HAP-1 (cell line): Measurements from ENCODE around the gene TIMP1.
A peak's percentile ranks its signal among the peaks of the same experiment; 100 is the strongest.

Experiments
- DNase-seq, 2 experiments: peaks; one replicate each; pipeline ENCODE4 v3.0.0-alpha.2; 2016 to 2020; ENCODE audit warnings: low spot score in 2 of 2
- H3K27me3 ChIP-seq: fragments of 250-450 bp; sonication (Bioruptor Pico); 2 replicates; pipeline ENCODE4 v1.5.1; 2020; ENCODE audit warnings: low read depth, mild to moderate bottlenecking, moderate library complexity
- H3K36me3 ChIP-seq: fragments of 250-450 bp; sonication (Bioruptor Pico); replicated peaks from 2 replicates; pipeline ENCODE4 v1.5.1; 2020; ENCODE audit warnings: mild to moderate bottlenecking
- H3K4me1 ChIP-seq: fragments of 250-450 bp; sonication (Bioruptor Pico); 2 replicates; pipeline ENCODE4 v1.5.1; 2020; ENCODE audit warnings: mild to moderate bottlenecking
- H3K4me3 ChIP-seq: fragments of 250-450 bp; sonication (Bioruptor Pico); 2 replicates; pipeline ENCODE4 v1.5.1; 2020; ENCODE audit warnings: mild to moderate bottlenecking, moderate library complexity
- H3K9me3 ChIP-seq: fragments of 250-450 bp; sonication (Bioruptor Pico); 2 replicates; pipeline ENCODE4 v1.5.1; 2020; ENCODE audit warnings: mild to moderate bottlenecking, moderate library complexity
- in situ Hi-C: fragments of 300-500 bp; cut with MboI; formaldehyde crosslinking; loops from 3 replicates; pipeline ENCODE4 v1.14.3; 2020; ENCODE audit warnings: low sequenced_read_pairs, inconsistent platforms, mixed read lengths

TIMP1 gene

DNA sequence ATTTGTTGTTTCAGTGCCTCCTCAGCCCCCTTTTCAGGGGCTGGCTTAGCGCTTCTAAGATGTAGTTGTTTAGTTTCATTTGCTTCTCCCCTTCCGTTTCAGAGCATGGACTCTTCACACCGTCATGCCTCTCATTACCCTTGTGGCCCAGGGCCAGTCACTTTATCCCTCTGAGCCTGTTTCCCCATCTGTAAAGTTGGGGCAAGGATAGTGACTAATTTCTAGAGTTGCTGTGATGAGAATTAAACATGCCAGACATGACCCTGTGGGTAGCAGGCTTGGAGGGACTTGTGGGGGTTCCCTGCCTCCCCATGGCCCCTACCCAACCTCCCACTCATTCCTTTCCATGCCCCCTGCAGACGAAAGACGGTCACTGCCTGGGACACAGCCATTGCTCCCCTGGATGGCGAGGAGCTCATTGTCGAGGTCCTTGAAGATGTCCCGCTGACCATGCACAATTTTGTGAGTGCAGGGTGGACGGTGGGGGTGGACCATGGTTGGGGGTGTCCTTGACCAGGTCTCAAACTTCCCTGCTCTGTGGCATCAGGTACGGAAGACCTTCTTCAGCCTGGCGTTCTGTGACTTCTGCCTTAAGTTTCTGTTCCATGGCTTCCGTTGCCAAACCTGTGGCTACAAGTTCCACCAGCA, 17.7 kb upstream of the TIMP1 start:
- peaks cover 12% of the 10 kb centered on the region for H3K4me1 ChIP-seq
- H3K9me3 ChIP-seq = no peaks in the 10 kb centered on the region
- no peak for DNase-seq
- no peak overlapping the region for H3K4me3 ChIP-seq
- in situ Hi-C loops = loop anchor here (5.0 kb wide), 1 partner anchor 83 kb away; no protein-coding TSS in a partner anchor
- H3K27me3 ChIP-seq = no peaks in the 10 kb centered on the region
- H3K36me3 ChIP-seq = peaks cover 63% of the 10 kb centered on the region

DNA sequence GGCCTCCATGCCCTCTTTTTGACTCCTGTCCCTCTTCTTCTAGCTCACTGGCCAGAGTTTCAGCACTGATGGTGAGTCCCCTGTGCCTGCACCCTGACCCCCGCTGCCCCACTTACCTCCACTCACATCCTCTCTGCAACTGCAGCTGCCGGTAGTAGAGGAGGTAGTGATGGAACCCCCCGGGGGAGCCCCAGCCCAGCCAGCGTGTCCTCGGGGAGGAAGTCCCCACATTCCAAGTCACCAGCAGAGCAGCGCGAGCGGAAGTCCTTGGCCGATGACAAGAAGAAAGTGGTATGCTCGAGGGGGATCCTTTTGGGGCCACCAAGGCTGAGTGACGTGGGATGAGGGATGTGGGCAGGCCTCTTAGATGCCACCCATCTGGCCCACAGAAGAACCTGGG, 15.4 kb upstream of the TIMP1 start:
- no peaks in the 10 kb centered on the region for H3K9me3 ChIP-seq
- DNase-seq = no peak
- no peak overlapping the region for H3K4me3 ChIP-seq
- in situ Hi-C loops = no loop called here
- no peaks in the 10 kb centered on the region for H3K4me1 ChIP-seq
- H3K27me3 ChIP-seq = no peaks in the 10 kb centered on the region
- H3K36me3 ChIP-seq = peaks cover 79% of the 10 kb centered on the region

DNA sequence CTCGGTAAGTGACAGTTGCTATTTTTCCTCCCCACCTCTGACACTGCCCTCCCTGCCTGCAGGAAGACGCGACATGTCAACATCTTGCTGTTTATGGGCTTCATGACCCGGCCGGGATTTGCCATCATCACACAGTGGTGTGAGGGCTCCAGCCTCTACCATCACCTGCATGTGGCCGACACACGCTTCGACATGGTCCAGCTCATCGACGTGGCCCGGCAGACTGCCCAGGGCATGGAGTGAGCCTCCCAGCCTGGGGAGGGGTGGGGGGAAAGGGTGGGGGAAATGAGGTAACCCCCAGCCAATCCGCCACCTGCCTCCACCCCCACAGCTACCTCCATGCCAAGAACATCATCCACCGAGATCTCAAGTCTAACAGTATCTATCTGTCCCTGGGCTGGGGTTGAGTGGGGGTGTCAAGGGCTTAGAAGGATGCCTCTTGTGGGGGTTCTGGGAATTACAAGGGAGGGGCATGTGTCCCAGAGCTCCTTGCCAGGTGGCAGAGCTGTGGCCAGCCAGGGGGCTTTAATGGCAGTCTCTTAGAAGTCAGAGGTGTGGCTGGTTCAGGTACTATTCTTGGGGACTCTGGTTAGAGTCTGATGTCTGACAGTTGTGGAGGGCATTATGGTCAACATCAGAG, 13.5 kb upstream of the TIMP1 start:
- H3K36me3 ChIP-seq = peaks cover 68% of the 10 kb centered on the region
- no peaks in the 10 kb centered on the region for H3K9me3 ChIP-seq
- H3K4me1 ChIP-seq = no peaks in the 10 kb centered on the region
- H3K4me3 ChIP-seq = no peak overlapping the region
- DNase-seq = peak; percentile 22 to 69
- H3K27me3 ChIP-seq = no peaks in the 10 kb centered on the region
- in situ Hi-C loops = no loop called here

DNA sequence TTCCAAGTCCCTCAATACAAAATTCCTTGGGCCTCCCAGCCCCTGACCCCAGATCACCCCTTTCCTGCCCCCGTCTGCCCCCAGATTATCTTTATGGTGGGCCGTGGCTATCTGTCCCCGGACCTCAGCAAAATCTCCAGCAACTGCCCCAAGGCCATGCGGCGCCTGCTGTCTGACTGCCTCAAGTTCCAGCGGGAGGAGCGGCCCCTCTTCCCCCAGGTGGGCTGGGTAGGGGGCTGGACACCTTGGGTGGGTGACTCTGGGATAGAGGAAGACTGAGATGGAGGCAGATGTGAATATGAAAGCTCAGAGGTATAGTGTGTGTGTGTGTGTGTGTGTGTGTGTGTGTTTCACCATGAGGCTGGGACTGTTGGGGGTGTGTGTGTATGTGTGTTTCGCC, 11.4 kb upstream of the TIMP1 start:
- H3K9me3 ChIP-seq = no peaks in the 10 kb centered on the region
- no peak for DNase-seq
- peaks cover 52% of the 10 kb centered on the region for H3K36me3 ChIP-seq
- H3K27me3 ChIP-seq = no peaks in the 10 kb centered on the region
- H3K4me3 ChIP-seq = no peak overlapping the region
- no peaks in the 10 kb centered on the region for H3K4me1 ChIP-seq
- in situ Hi-C loops = no loop called here

DNA sequence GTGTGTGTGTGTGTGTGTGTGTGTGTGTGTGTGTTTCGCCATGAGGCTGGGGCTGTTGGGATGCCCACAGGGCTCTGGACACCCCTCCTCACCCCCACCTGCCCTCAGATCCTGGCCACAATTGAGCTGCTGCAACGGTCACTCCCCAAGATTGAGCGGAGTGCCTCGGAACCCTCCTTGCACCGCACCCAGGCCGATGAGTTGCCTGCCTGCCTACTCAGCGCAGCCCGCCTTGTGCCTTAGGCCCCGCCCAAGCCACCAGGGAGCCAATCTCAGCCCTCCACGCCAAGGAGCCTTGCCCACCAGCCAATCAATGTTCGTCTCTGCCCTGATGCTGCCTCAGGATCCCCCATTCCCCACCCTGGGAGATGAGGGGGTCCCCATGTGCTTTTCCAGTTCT, 11.0 kb upstream of the TIMP1 start:
- no peak overlapping the region for H3K4me3 ChIP-seq
- H3K36me3 ChIP-seq = peaks cover 48% of the 10 kb centered on the region
- DNase-seq = no peak
- in situ Hi-C loops = no loop called here
- H3K4me1 ChIP-seq = no peaks in the 10 kb centered on the region
- no peaks in the 10 kb centered on the region for H3K27me3 ChIP-seq
- no peaks in the 10 kb centered on the region for H3K9me3 ChIP-seq

DNA sequence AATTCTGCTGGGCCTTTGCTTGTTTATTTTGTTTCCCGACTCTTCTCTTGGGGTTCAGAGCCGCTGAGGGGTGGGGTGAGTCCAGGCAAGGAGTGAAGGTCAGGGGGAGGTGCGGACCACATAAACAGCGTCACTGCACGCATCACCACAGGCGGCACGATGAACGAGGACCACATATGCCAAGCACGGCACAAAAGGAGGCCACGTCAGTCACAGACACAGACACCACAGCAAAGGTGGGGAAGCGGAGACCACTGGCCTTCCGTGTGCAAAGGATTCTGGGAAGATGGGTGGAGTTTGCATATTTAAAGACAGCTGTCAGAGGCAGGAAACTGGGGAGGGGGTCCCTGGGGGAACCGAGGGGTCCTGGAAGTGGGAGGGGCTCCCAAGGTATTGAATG, 10.3 kb upstream of the TIMP1 start:
- Histone ChIP-seq H3K4me1 (no peaks in the 10 kb centered on the region), H3K36me3 (peaks cover 41% of the 10 kb centered on the region), H3K27me3 (no peaks in the 10 kb centered on the region), H3K4me3 (no peak overlapping the region), H3K9me3 (no peaks in the 10 kb centered on the region)
- in situ Hi-C loops = no loop called here
- DNase-seq = no peak

DNA sequence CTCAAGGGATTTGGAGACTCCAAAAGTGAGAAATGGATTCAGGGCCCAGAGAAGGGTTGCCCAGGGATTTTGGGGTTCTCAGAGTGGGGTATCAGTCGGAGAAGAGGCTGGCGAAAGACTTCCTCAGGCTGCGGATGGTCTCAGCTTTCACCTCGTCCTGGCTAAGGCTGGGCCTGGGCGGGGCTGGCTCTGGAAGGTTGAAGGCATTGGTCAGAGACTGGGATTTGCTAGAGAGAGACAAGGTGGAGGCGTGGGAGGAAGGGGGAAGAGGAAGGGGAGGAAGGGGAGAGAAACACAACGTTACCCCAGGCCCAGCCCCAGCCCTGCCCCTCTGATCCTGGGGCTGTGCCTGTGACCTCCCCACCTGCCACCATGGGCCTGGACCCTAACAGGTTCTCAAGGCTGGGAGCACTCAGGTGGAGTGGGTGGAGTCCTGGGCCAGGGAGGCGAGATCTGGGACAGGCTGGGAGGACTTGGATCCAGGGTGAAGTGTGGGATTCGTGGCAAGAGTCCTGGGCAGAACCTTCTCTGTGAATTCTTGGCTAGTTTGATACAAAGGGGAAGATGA, 9.4 kb upstream of the TIMP1 start:
- H3K36me3 ChIP-seq = peaks cover 32% of the 10 kb centered on the region
- H3K4me1 ChIP-seq = no peaks in the 10 kb centered on the region
- no peak for DNase-seq
- no peak overlapping the region for H3K4me3 ChIP-seq
- no peaks in the 10 kb centered on the region for H3K27me3 ChIP-seq
- in situ Hi-C loops = no loop called here
- H3K9me3 ChIP-seq = no peaks in the 10 kb centered on the region

DNA sequence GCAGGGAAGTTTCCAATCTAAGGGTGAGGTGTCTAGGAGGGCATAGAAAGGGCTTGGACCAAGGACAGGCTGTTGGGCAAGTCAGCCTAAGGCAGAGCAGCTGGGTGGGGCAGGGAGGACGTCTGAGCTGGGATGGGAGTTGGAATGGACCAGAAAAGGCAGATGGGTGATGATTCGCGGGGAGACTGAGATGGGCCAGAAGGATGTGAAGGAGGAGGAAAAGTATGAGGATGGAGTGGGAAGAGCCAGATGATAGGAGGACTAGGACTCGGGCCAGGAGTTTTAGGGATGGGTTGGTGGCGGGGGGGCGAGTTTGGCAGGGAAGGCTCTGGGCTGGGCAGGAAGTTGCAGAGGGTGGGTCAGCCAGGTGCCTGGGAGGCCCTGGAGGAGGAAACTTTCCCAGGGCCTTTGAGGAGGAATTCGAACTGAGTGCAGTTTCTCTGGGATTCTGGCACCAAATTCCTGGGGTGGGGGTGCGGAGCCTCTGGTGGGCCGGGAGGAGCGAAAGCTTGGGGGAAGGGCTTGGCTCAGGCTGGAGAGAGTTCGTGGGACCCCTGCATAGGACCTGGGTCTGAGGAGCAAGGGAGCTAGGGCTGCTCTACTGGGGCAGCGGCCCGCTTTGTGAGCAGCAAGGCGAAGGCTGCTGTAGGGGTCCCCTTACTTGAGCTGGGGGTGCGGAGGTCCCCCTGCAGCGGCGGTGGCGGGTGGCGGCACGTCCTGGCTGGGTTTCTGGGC, 8.7 kb upstream of the TIMP1 start:
- no peaks in the 10 kb centered on the region for H3K27me3 ChIP-seq
- no peak for DNase-seq
- H3K36me3 ChIP-seq = peaks cover 27% of the 10 kb centered on the region
- in situ Hi-C loops = no loop called here
- H3K4me3 ChIP-seq = no peak overlapping the region
- H3K9me3 ChIP-seq = no peaks in the 10 kb centered on the region
- no peaks in the 10 kb centered on the region for H3K4me1 ChIP-seq

DNA sequence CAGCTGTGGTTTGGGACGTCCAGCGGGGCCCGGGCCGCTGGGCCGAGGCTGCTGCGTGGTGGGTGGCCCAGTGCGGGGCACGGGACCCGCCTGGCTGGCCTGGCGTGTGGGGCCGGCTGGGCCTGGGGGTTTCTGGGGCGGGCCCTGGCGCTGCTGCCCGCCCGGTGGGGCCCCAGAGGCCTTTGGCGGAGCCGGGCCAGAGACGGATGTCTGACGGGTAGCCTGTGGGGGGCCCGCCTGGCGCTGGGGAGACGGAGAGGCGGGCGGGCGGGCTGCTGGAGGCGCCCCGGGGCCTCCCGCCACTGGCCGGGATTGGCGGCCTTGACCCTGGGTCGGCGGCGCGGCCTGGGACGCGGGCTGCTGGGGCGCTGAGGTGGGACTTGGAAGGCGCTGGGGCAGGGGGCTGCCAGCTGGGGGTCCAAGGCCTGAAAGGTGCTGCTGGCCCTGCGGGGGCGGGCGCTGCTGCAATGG, 8.1 kb upstream of the TIMP1 start:
- Histone ChIP-seq H3K9me3 (no peaks in the 10 kb centered on the region), H3K4me3 (no peak overlapping the region), H3K4me1 (no peaks in the 10 kb centered on the region), H3K27me3 (no peaks in the 10 kb centered on the region), H3K36me3 (peaks cover 23% of the 10 kb centered on the region)
- DNase-seq = no peak
- in situ Hi-C loops = no loop called here

DNA sequence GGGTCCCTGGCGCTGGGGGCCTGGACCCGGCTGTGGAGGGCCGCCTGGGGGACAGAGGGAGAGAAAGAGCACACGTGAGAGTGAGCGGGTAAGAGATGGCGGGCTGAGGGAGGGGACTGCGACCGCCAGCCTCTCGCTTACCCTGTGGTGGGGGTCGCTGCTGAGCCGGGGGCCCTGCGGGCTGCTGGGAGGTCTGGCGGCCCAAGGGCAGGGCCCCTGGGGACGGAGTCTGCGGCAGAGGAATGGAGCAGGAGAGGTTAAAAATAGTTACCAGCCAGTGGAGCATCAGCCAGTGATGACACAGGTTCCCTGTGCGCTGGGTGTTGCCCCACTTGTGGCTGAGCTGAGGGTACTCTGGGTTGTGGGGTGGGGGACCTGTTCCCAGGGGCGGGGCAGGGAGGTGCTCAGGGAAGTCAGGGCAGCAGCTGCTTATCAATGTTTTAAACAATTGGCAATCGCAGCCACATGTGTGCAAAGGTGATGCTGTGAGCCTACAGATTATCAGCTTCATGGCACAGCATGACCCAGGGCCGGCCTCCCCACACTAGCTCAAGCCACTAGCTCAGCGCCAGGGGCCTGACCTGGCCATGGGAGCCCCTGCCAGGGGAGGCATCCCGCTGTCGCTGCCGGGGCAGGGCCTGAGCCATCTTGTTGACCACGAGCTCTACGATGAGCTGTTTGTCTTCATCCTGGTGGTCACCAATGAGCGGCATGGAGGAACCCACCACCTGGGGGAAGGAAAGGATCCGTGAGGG, 7.5 kb upstream of the TIMP1 start:
- DNase-seq = no peak
- in situ Hi-C loops = no loop called here
- H3K36me3 ChIP-seq = peaks cover 17% of the 10 kb centered on the region
- no peaks in the 10 kb centered on the region for H3K9me3 ChIP-seq
- H3K4me1 ChIP-seq = no peaks in the 10 kb centered on the region
- no peak overlapping the region for H3K4me3 ChIP-seq
- H3K27me3 ChIP-seq = no peaks in the 10 kb centered on the region

DNA sequence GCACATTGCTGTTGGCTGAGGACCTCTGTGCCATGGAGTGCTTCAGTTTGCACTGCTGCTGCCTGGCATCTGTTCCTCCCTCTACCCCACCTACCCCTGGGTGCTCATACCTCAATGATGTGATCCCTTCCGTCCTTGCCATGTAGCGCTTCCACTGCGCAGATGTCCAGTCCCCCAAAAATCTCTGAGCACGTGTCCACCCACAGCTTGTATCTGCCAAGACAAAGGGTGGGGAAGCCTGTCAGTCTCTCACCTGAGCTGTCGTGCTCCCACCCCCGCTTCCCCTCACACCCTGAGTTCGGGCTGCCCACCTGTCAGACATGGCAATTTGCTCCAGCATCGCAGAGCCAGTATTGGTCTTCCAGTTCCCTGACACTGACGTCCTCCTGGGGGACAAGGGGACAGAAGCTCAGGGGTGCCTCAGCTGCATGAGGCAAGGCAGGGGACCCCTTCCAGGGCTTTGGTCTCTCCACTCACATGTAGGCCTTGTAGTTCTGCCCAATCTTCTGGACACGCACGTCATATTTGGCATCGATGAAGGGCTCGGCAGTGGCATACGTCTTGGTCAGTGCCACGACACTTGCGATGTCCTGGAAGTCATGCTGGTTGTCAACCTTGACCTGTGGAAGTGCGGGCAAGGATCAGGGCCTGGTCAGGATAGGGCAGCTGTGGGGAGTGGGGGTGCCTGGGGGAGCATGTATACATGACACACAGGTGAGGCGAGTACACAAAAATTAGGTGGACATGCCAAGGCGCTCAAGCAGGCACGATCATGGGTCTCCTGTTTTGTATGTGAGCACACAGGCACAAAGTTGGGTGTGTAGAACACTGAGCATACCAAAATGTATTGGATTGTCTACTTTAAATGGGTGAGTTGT, 6.0 kb upstream of the TIMP1 start:
- Histone ChIP-seq H3K4me3 (no peak overlapping the region), H3K4me1 (no peaks in the 10 kb centered on the region), H3K9me3 (no peaks in the 10 kb centered on the region), H3K36me3 (peaks cover 9% of the 10 kb centered on the region), H3K27me3 (no peaks in the 10 kb centered on the region)
- no peak for DNase-seq
- in situ Hi-C loops = no loop called here

DNA sequence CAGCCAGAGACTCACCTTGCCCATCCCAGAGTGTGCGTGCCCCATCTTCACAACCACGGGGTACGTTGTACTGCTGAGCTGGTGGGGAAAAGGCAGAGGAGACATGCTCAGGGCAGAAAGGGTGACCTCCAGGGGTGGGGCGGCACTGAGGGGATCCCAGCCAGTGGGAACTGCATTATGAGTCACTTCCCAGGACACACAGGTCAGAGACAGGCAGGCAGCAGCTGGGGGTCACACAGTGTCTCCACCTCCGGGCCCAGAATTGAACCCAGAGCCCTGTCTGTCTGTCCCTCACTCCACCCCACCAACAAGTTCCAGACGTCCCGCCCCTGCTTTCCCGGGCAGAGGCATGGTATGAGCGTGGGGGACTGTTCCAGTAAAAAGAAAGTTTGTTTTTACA, 4.8 kb upstream of the TIMP1 start:
- Histone ChIP-seq H3K36me3 (no peaks in the 10 kb centered on the region), H3K4me3 (no peak overlapping the region), H3K9me3 (no peaks in the 10 kb centered on the region), H3K4me1 (peaks cover 3% of the 10 kb centered on the region; the same call in 1 of the 2 replicates), H3K27me3 (no peaks in the 10 kb centered on the region)
- in situ Hi-C loops = no loop called here
- DNase-seq = no peak

DNA sequence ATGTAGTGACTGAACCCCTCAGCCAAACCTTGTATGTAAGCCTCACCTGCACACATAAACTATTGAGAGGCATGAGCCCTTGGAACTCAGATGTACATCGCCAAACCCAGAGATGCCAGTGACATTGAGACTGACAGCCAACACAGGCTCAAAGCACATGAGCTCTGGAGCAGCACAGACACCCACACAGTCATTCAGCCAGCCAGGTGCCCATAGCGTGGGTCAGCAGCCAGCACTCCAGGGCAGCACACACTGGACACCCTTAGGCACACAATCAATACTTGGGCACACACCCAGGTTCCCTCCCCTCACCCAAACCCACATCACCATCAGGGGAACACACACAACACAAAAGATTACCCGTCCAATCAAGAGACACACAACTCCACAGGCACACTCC, 4.3 kb upstream of the TIMP1 start:
- no peaks in the 10 kb centered on the region for H3K36me3 ChIP-seq
- no peaks in the 10 kb centered on the region for H3K9me3 ChIP-seq
- no peaks in the 10 kb centered on the region for H3K27me3 ChIP-seq
- H3K4me3 ChIP-seq = no peak overlapping the region
- no peak for DNase-seq
- in situ Hi-C loops = no loop called here
- H3K4me1 ChIP-seq = peaks cover 3% of the 10 kb centered on the region; the same call in 1 of the 2 replicates
